K562 (cell line): ENCODE measurements around the gene TP53I13. TPM values are rescaled to one million over a fixed set of nuclear protein-coding genes. Genes with fewer than 3 reads are reported as not detected.
A peak's percentile ranks its signal among the peaks of the same experiment; 100 is the strongest.

Experiments
- ATAC-seq: fragments of 200-7000 bp; cut with Tn5 transposase; 3 replicates; pipeline ENCODE4 v1.9.1; 2020; ENCODE audit warnings: moderate library complexity
- BruUV-seq: library from RNA; stranded (reverse); fragments of 400-500 nt; replicated peaks from 2 replicates; lab custom pipeline; 2021; lab: Mats Ljungman, UMichigan
- CTCF ChIA-PET: fragments of 300-600 bp; formaldehyde crosslinking; extraction: SDS; loops from one replicate; lab custom pipeline; 2021; ENCODE audit warnings: low intra/inter-chr PET ratio; lab: Yijun Ruan, JAX
- POLR2A ChIA-PET: fragments of 300-600, 350-650 bp; sonication (Branson Sonifier 250); formaldehyde crosslinking; extraction: SDS; loops from one replicate; lab custom pipeline; 2021; ENCODE audit warnings: antibody characterized with exemption, inconsistent platforms; lab: Yijun Ruan, JAX
- DNase-seq, 4 experiments: peaks; one replicate each; pipeline versions ENCODE4 v3.0.0 to v3.0.0-alpha.2; 2011 to 2018; ENCODE audit warnings: low spot score in 3 of 4, mixed read lengths in 3 of 4; ENCODE audit errors: extremely low read depth in 1 of 4
- FAIRE-seq: peaks from 2 replicates; lab custom pipeline; 2011; peaks lifted over from hg19 to GRCh38; lab: Jason Lieb, UNC
- H2AFZ ChIP-seq: 2 replicates; pipeline ENCODE4 v1.6.0; 2011; ENCODE audit warnings: low read depth, low read length, control low read depth, inconsistent platforms
- H3K27ac ChIP-seq: fragments of 200-600 bp; 3 replicates; pipeline ENCODE4 v1.8.0; 2011; ENCODE audit warnings: low read depth, mild to moderate bottlenecking, control low read depth, inconsistent platforms, low read length, moderate library complexity, mixed read lengths; ENCODE audit errors: extremely low read depth
- H3K27me3 ChIP-seq, 2 experiments: fragments of 300-600 bp in 1 of 2; 2 replicates in 1 of 2; 3 replicates in 1 of 2; pipeline versions ENCODE4 v1.6.0 to v1.8.0; 2011; ENCODE audit warnings: inconsistent platforms in 2 of 2, low read length in 2 of 2, mild to moderate bottlenecking in 1 of 2, mixed read lengths in 1 of 2, moderate library complexity in 1 of 2; ENCODE audit not compliant: control insufficient read depth in 2 of 2, insufficient read depth in 2 of 2
- H3K36me3 ChIP-seq: fragments of 300-600 bp; 3 replicates; pipeline ENCODE4 v1.8.0; 2011; ENCODE audit warnings: mild to moderate bottlenecking, low read length, inconsistent platforms; ENCODE audit not compliant: control insufficient read depth, insufficient read depth
- H3K4me1 ChIP-seq, 2 experiments: fragments of 200-600 bp in 1 of 2; replicated peaks in 1 of 2; 2 replicates in 1 of 2; 3 replicates in 1 of 2; pipeline versions ENCODE4 v1.5.1 to v1.8.0; 2011; ENCODE audit warnings: inconsistent platforms in 2 of 2, low read length in 2 of 2, mild to moderate bottlenecking in 1 of 2, mixed read lengths in 1 of 2, moderate library complexity in 1 of 2; ENCODE audit not compliant: control insufficient read depth in 2 of 2, insufficient read depth in 2 of 2
- H3K4me2 ChIP-seq: 2 replicates; pipeline ENCODE4 v1.6.1; 2011; ENCODE audit warnings: low read length, control low read depth, inconsistent platforms, mixed read lengths; ENCODE audit not compliant: insufficient read depth
- H3K4me3 ChIP-seq: fragments of 200-600 bp; sonication (generic), shearing (Covaris generic); 2 replicates; pipeline ENCODE4 v1.5.1; 2016; ENCODE audit warnings: control low read depth, inconsistent platforms
- H3K79me2 ChIP-seq: fragments of 200-600 bp; 3 replicates; pipeline ENCODE4 v1.8.0; 2011; ENCODE audit warnings: low read length, inconsistent platforms; ENCODE audit not compliant: control insufficient read depth, insufficient read depth
- H3K9ac ChIP-seq, 2 experiments: 2 replicates each; pipeline versions ENCODE4 v1.6.0 to v1.6.1; 2011; ENCODE audit warnings: low read depth in 2 of 2, low read length in 2 of 2, control low read depth in 1 of 2, inconsistent platforms in 1 of 2, mild to moderate bottlenecking in 1 of 2, mixed read lengths in 1 of 2; ENCODE audit not compliant: insufficient read depth in 1 of 2
- H3K9me1 ChIP-seq: one replicate; pipeline ENCODE4 v1.6.0; 2011; ENCODE audit warnings: inconsistent platforms, mild to moderate bottlenecking, low read length, moderate library complexity; ENCODE audit not compliant: control insufficient read depth, insufficient read depth
- H3K9me3 ChIP-seq: replicated peaks from 2 replicates; pipeline ENCODE4 v1.5.1; 2011; ENCODE audit warnings: low read depth, low read length, inconsistent platforms; ENCODE audit not compliant: control insufficient read depth, insufficient read depth
- H4K20me1 ChIP-seq: replicated peaks from 2 replicates; pipeline ENCODE4 v1.6.1; 2011; ENCODE audit warnings: low read length, inconsistent platforms, mixed read lengths; ENCODE audit not compliant: control insufficient read depth, insufficient read depth
- WGBS: fragments of 100-300 bp; shearing (Covaris generic); methylation state at CpG from one replicate; pipeline ENCODE4 v1.1.6; 2016; ENCODE audit warnings: low coverage, mixed read lengths; ENCODE audit not compliant: insufficient coverage; ENCODE audit errors: missing lambda C conversion rate; 5-methylcytosine and 5-hydroxymethylcytosine counted together
- in situ Hi-C: fragments of 300-500 bp; cut with MboI; formaldehyde crosslinking; loops from 4 replicates; pipeline ENCODE4 v1.15.0; 2018; ENCODE audit warnings: inconsistent platforms, mixed read lengths
- intact Hi-C: fragments of 100-400 bp; cut with micrococcal nuclease; formaldehyde crosslinking; loops from 2 replicates; pipeline ENCODE4 v1.14.2; 2022
- polyA plus RNA-seq, 8 experiments: library from polyadenylated mRNA; depleted of rRNA in 4 of 8; stranded (reverse) in 5 of 8; unstranded in 3 of 8; fragments of >200 nt; fragmentation: Nextera tagmentation in 2 of 8; fragmentation: Illumina TruSeq in 1 of 8; extraction: Ambion mirVana in 2 of 8; extraction: Trizol in 1 of 8; gene quantifications; 2 replicates each; pipeline versions ENCODE4 v1.2.1 to v1.2.3, GENCODE V29; 2011 to 2014; ENCODE audit warnings: inconsistent platforms in 1 of 8, missing spikeins in 1 of 8
- total RNA-seq, 7 experiments: library from RNA; depleted of rRNA in 6 of 7; stranded (reverse); fragments of >200 nt in 6 of 7; fragmentation: Illumina TruSeq in 2 of 7; extraction: Trizol in 2 of 7; gene quantifications; 2 replicates each; pipeline versions ENCODE4 v1.2.1 to v1.2.3, GENCODE V29; 2011 to 2021; ENCODE audit warnings: low replicate concordance in 1 of 7
- TF ChIP-seq, protein P1 (sequence below): sonication (generic); formaldehyde crosslinking; IDR thresholded peaks from 2 replicates; pipeline ENCODE4 v1.8.1; 2023; ENCODE audit warnings: mild to moderate bottlenecking, missing genetic modification reagents
- TF ChIP-seq, protein P2 (sequence below): sonication (generic); formaldehyde crosslinking; IDR thresholded peaks from 2 replicates; pipeline ENCODE4 v1.4.0; 2020; ENCODE audit warnings: mild to moderate bottlenecking, missing genetic modification reagents

TP53I13 gene
- total and polyA plus RNA-seq, 9 of the 15 experiments (the other 6 are each of a cell fraction or from before 2014, with no cell fraction given), result 0.08 to 28.3 (median 9.1) TPM

DNA sequence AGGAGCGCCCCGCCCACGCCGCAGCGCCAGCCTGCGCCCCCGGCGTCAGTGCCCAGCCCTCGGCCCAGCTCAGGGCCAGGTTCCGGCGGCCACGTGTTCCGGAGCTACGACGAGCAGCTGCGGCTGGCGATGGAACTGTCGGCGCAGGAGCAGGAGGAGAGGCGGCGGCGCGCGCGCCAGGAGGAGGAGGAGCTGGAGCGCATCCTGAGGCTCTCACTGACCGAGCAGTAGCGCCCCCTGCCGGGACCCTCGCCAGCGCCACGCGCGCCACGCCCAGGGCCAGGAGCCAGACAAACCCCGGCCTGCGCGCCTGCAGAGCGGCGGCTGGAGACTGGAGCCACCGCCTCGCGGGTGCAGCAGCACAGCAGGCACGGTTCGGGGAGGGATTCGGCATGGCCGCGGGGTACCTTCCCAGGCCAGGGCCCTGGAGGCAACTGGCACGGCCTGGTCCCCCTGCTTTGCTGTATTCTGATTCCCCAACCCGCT lies 44.9 kb downstream of the TP53I13 start:
- no peak overlapping the region for H3K4me2 ChIP-seq
- no peak overlapping the region for H2AFZ ChIP-seq
- peaks cover 18 to 55% of the 10 kb centered on the region in 2 experiments for H3K4me1 ChIP-seq
- ATAC-seq (no peak), DNase-seq (no peak), FAIRE-seq (no peak)
- H3K4me3 ChIP-seq, result no peak overlapping the region
- POLR2A ChIA-PET, result no interaction called here
- no peak overlapping the region for H3K9ac ChIP-seq
- H3K36me3 ChIP-seq, result peaks cover 3% of the 10 kb centered on the region; the same call in 1 of the 3 replicates
- H4K20me1 ChIP-seq, result no peaks in the 10 kb centered on the region; the same call in 1 of the 2 replicates
- TF ChIP-seq, protein P1, sequence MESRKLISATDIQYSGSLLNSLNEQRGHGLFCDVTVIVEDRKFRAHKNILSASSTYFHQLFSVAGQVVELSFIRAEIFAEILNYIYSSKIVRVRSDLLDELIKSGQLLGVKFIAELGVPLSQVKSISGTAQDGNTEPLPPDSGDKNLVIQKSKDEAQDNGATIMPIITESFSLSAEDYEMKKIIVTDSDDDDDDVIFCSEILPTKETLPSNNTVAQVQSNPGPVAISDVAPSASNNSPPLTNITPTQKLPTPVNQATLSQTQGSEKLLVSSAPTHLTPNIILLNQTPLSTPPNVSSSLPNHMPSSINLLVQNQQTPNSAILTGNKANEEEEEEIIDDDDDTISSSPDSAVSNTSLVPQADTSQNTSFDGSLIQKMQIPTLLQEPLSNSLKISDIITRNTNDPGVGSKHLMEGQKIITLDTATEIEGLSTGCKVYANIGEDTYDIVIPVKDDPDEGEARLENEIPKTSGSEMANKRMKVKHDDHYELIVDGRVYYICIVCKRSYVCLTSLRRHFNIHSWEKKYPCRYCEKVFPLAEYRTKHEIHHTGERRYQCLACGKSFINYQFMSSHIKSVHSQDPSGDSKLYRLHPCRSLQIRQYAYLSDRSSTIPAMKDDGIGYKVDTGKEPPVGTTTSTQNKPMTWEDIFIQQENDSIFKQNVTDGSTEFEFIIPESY (CRISPR knock-in tag), result peak; percentile 72
- TF ChIP-seq, protein P2, sequence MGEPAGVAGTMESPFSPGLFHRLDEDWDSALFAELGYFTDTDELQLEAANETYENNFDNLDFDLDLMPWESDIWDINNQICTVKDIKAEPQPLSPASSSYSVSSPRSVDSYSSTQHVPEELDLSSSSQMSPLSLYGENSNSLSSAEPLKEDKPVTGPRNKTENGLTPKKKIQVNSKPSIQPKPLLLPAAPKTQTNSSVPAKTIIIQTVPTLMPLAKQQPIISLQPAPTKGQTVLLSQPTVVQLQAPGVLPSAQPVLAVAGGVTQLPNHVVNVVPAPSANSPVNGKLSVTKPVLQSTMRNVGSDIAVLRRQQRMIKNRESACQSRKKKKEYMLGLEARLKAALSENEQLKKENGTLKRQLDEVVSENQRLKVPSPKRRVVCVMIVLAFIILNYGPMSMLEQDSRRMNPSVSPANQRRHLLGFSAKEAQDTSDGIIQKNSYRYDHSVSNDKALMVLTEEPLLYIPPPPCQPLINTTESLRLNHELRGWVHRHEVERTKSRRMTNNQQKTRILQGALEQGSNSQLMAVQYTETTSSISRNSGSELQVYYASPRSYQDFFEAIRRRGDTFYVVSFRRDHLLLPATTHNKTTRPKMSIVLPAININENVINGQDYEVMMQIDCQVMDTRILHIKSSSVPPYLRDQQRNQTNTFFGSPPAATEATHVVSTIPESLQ (CRISPR knock-in tag), result no peak
- CTCF ChIA-PET, result no interaction called here
- in situ Hi-C loops, result no loop called here
- 91% methylated on average over 9 of the region's 50 CpGs for WGBS
- no peaks in the 10 kb centered on the region for H3K79me2 ChIP-seq
- peaks cover 2% of the 10 kb centered on the region for H3K9me1 ChIP-seq
- BruUV-seq, result no TSS peak
- no peak overlapping the region for H3K27ac ChIP-seq
- H3K9me3 ChIP-seq, result no peaks in the 10 kb centered on the region
- no peaks in the 10 kb centered on the region for H3K27me3 ChIP-seq
- intact Hi-C loops, result loop anchor here (10.0 kb wide), 1 partner anchor 469 kb away; no protein-coding TSS in a partner anchor
